ENCODE results near the gene TMEM167B.
"Not testable (repeated sequence)": the region's sequence is repeated elsewhere in the genome, so short reads cannot be mapped to it uniquely, and the experiment has no call there.

Gene TMEM167B

GRCh38 chr1:109090196-109091077, at the start of gene TMEM167B:
TMEM167B (plus strand) TSS chr1:109090764; CDS start chr1:109090873, 109 bp downstream.
- DNase-seq = peak; percentile 87

- no peak for DNase-seq
These were observed 49.5 kb upstream of the TMEM167B start for GRCh38 chr1:109040989-109041620.

- peak; percentile 91 for DNase-seq
These were observed 48.7 kb upstream of the TMEM167B start, which contains the start of gene WDR47 for GRCh38 chr1:109041621-109042468. WDR47 (minus strand) TSS chr1:109042102; CDS start chr1:109023512, 18,590 bp downstream.

- DNase-seq = no peak
These were observed 45.0 kb upstream of the TMEM167B start for GRCh38 chr1:109045595-109045994.

- DNase-seq = no peak
These were observed 43.9 kb upstream of the TMEM167B start for GRCh38 chr1:109046671-109047070.

GRCh38 chr1:109047339-109047738, 43.2 kb upstream of the TMEM167B start:
- DNase-seq = no peak

GRCh38 chr1:109048335-109048734, 42.2 kb upstream of the TMEM167B start:
- no peak for DNase-seq

GRCh38 chr1:109050228-109050995, 40.2 kb upstream of the TMEM167B start:
- DNase-seq = no peak

- DNase-seq = not testable (repeated sequence)
These were observed 38.4 kb upstream of the TMEM167B start for GRCh38 chr1:109052145-109052544.

- no peak for DNase-seq
These were observed 34.5 kb upstream of the TMEM167B start for GRCh38 chr1:109056064-109056463.

GRCh38 chr1:109059026-109059425, 31.5 kb upstream of the TMEM167B start:
- no peak for DNase-seq

GRCh38 chr1:109060707-109061106, 29.9 kb upstream of the TMEM167B start:
- no peak for DNase-seq

GRCh38 chr1:109061183-109061582, 29.4 kb upstream of the TMEM167B start:
- no peak for DNase-seq

GRCh38 chr1:109065137-109065536, 25.4 kb upstream of the TMEM167B start:
- DNase-seq = no peak

- DNase-seq = no peak
These were observed 22.7 kb upstream of the TMEM167B start for GRCh38 chr1:109067883-109068282.

GRCh38 chr1:109069294-109069693, 21.3 kb upstream of the TMEM167B start:
- DNase-seq = no peak

- DNase-seq = peak; percentile 94
These were observed 14.8 kb upstream of the TMEM167B start, which contains the start of gene TAF13 for GRCh38 chr1:109075531-109076490. TAF13 (minus strand) TSS chr1:109076003; CDS start chr1:109075947, 56 bp downstream.

GRCh38 chr1:109078317-109078716, 12.2 kb upstream of the TMEM167B start:
- DNase-seq = no peak

- no peak for DNase-seq
These were observed 11.3 kb upstream of the TMEM167B start for GRCh38 chr1:109079240-109079622.

GRCh38 chr1:109080441-109081082, 10.0 kb upstream of the TMEM167B start:
- no peak for DNase-seq

Data from DMS79 (cell line).